Omental fat pad (tissue), 4 donors: ENCODE results near the gene YEATS4. TPM values are rescaled to one million over a fixed set of nuclear protein-coding genes. Genes with fewer than 3 reads are reported as not detected.

Experiments used
- ATAC-seq: fragments of 150-250 bp; one replicate; pipeline ENCODE4 v1.9.1; 2016; ENCODE audit warnings: mild to moderate bottlenecking, moderate library complexity; ENCODE audit not compliant: low FRiP score
- DNase-seq: peaks from one replicate; pipeline ENCODE4 v3.0.0-alpha.2; 2019; ENCODE audit warnings: low spot score
- CTCF ChIP-seq, 3 donors: fragments of 450-650 bp; IDR thresholded peaks; one replicate each; pipeline ENCODE4 v1.5.1; 2016 to 2017; ENCODE audit warnings: antibody characterized with exemption in 3 of 3, mild to moderate bottlenecking in 3 of 3, moderate library complexity in 2 of 3
- total RNA-seq, 4 donors: library from RNA; depleted of rRNA; stranded (reverse); fragments of >200 nt; gene quantifications; one replicate each; pipeline ENCODE4 v1.1.0, GENCODE V29; 2016

Gene YEATS4
- total RNA-seq, 4 donors from 2014 or later, result 6.0 to 10.6 (median 7.0) TPM

GRCh38 chr12:69350777-69351176, 8.8 kb upstream of the YEATS4 start:
- ATAC-seq, result no peak
- DNase-seq, result no peak
- TF ChIP-seq CTCF (IDR thresholded peaks at IDR 0.05), result no peak

GRCh38 chr12:69351462-69352236, 7.9 kb upstream of the YEATS4 start:
- ATAC-seq, result no peak
- no peak for DNase-seq
- no peak for TF ChIP-seq CTCF (IDR thresholded peaks at IDR 0.05)

- DNase-seq (no peak), ATAC-seq (no peak)
- TF ChIP-seq CTCF (IDR thresholded peaks at IDR 0.05), result no peak
Measured at GRCh38 chr12:69352904-69353303, 6.6 kb upstream of the YEATS4 start.

DNA sequence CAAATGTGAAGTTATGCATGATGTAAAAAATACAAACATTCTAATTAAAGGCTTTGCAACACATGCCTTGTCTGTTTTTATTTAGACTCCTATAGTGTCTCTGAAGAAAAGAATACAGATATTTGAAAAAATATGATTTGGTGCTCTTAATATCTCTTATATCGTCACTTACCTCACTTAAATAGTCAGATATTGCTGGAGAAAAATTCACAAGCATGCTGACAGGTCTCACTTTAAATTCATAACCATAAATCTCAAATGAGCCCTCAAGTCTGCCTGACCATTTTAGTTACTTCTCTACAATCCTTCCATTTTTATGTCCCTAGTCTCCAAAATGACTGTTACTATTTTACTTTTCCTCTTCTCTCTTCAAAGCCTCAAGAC, 5.4 kb upstream of the YEATS4 start:
- no peak for ATAC-seq
- no peak for TF ChIP-seq CTCF (IDR thresholded peaks at IDR 0.05)
- DNase-seq, result no peak

DNA sequence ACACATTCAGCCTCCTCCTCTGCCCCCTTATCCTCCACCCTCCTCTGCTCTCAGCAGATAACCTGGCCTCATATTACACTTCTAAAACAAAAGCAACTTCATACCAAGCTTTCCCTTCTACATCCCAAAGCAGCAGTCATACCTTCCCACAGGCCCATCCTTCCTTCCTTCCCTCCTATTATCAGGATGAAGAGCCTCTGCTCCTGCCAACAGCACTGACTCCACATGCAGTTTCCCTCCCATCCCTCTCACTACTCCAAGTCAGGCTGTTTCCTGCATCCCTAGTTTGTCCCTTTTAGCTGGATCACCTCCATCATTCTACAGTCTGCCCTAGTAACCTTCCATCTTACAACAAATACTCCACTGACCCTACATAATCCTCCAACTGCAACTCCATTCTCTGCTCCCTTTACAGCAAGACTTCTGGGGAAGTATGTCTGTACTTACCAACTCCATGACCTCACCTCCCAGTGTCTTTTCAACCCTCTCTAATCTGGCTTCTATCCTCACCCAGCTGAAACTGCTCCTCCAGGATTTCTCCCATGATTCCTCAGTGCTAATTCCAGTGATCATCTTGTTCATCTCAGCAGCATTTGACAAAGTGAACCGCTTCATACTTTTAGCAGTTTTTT, 4.9 kb upstream of the YEATS4 start:
- ATAC-seq (no peak), DNase-seq (no peak)
- TF ChIP-seq CTCF (IDR thresholded peaks at IDR 0.05), result no peak

GRCh38 chr12:69355363-69356028, 4.0 kb upstream of the YEATS4 start:
- no peak for ATAC-seq
- DNase-seq, result no peak
- TF ChIP-seq CTCF (IDR thresholded peaks at IDR 0.05), result no peak
